ENCODE results near the gene VWA2. TPM values are rescaled to one million over a fixed set of nuclear protein-coding genes. Genes with fewer than 3 reads are reported as not detected.

Gene VWA2
- polyA plus RNA-seq, 1 donor (not counting 4 experiments of a cell fraction or from before 2014, with no cell fraction given), result 0.41 TPM

GRCh38 chr10:114261076-114261475 is 22.0 kb downstream of the VWA2 start:
- H3K27ac ChIP-seq (ENCODE audit: control insufficient read depth, insufficient read depth, low read length), result peak overlapping the region; percentile 57
- H4K20me1 ChIP-seq (ENCODE audit: control insufficient read depth, extremely low read depth, insufficient read depth, low read length), result no peaks in the 10 kb centered on the region
- FAIRE-seq, result peak; percentile 20
- no peaks in the 10 kb centered on the region for H3K36me3 ChIP-seq (ENCODE audit: control insufficient read depth in 2 of 2, extremely low read depth in 1 of 2, insufficient read depth in 2 of 2, low read length in 2 of 2)
- peak overlapping the region; percentile 41 for H2AFZ ChIP-seq (ENCODE audit: control insufficient read depth, low read length)
- no peaks in the 10 kb centered on the region for H3K27me3 ChIP-seq (ENCODE audit: control insufficient read depth, extremely low read depth, insufficient read depth, low read length)
- H3K4me2 ChIP-seq (ENCODE audit: control insufficient read depth, extremely low read depth, insufficient read depth, low read depth, low read length), result no peak overlapping the region
- H3K9me1 ChIP-seq (ENCODE audit: control insufficient read depth, extremely low read depth, insufficient read depth, low read length), result no peaks in the 10 kb centered on the region
- peaks cover 25% of the 10 kb centered on the region for H3K4me1 ChIP-seq (ENCODE audit: control insufficient read depth, extremely low read depth, insufficient read depth, low read length)
- TF ChIP-seq, protein P1, sequence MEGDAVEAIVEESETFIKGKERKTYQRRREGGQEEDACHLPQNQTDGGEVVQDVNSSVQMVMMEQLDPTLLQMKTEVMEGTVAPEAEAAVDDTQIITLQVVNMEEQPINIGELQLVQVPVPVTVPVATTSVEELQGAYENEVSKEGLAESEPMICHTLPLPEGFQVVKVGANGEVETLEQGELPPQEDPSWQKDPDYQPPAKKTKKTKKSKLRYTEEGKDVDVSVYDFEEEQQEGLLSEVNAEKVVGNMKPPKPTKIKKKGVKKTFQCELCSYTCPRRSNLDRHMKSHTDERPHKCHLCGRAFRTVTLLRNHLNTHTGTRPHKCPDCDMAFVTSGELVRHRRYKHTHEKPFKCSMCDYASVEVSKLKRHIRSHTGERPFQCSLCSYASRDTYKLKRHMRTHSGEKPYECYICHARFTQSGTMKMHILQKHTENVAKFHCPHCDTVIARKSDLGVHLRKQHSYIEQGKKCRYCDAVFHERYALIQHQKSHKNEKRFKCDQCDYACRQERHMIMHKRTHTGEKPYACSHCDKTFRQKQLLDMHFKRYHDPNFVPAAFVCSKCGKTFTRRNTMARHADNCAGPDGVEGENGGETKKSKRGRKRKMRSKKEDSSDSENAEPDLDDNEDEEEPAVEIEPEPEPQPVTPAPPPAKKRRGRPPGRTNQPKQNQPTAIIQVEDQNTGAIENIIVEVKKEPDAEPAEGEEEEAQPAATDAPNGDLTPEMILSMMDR (optimal IDR thresholded peaks at IDR 0.05 in 1 of 3, IDR thresholded peaks at IDR 0.05 in 1 of 3, conservative IDR thresholded peaks at IDR 0.05 in 1 of 3; ENCODE audit: extremely low read depth in 1 of 3, insufficient read depth in 2 of 3, low read length in 3 of 3), result no peak
- TF ChIP-seq EZH2 (IDR thresholded peaks at IDR 0.05; ENCODE audit: low read length), result no peak
- dilution Hi-C loops (cut with MboI; ENCODE audit: extremely low pct_ligation_motif_present, low sequenced_read_pairs), result no loop called here
- no peaks in the 10 kb centered on the region for H3K9me3 ChIP-seq (ENCODE audit: control insufficient read depth, low read depth, low read length)
- no peak overlapping the region for H3K4me3 ChIP-seq (ENCODE audit: control insufficient read depth in 2 of 3, extremely low read depth in 1 of 3, insufficient read depth in 2 of 3, low read depth in 1 of 3, low read length in 3 of 3)
- DNase-seq (ENCODE audit: low read depth, low spot score), result no peak
- H3K9ac ChIP-seq (ENCODE audit: control insufficient read depth, extremely low read depth, insufficient read depth, low read length), result no peak overlapping the region
- no peaks in the 10 kb centered on the region for H3K79me2 ChIP-seq (ENCODE audit: control insufficient read depth, insufficient read depth, low read length)

GRCh38 chr10:114262496-114262895 is 23.4 kb downstream of the VWA2 start:
- no peak for TF ChIP-seq EZH2 (IDR thresholded peaks at IDR 0.05; ENCODE audit: low read length)
- TF ChIP-seq, protein P1 (optimal IDR thresholded peaks at IDR 0.05 in 1 of 3, IDR thresholded peaks at IDR 0.05 in 1 of 3, conservative IDR thresholded peaks at IDR 0.05 in 1 of 3; ENCODE audit: extremely low read depth in 1 of 3, insufficient read depth in 2 of 3, low read length in 3 of 3), result no peak
- dilution Hi-C loops (cut with MboI; ENCODE audit: extremely low pct_ligation_motif_present, low sequenced_read_pairs), result no loop called here

More at GRCh38 chr10:114262496-114262895, 23.4 kb downstream of the VWA2 start:
- H3K4me2 ChIP-seq (ENCODE audit: control insufficient read depth, extremely low read depth, insufficient read depth, low read depth, low read length), result no peak overlapping the region
- no peaks in the 10 kb centered on the region for H3K36me3 ChIP-seq (ENCODE audit: control insufficient read depth in 2 of 2, extremely low read depth in 1 of 2, insufficient read depth in 2 of 2, low read length in 2 of 2)
- FAIRE-seq, result no peak
- H2AFZ ChIP-seq (ENCODE audit: control insufficient read depth, low read length), result no peak overlapping the region
- H3K4me1 ChIP-seq (ENCODE audit: control insufficient read depth, extremely low read depth, insufficient read depth, low read length), result peaks cover 35% of the 10 kb centered on the region
- no peak overlapping the region for H3K4me3 ChIP-seq (ENCODE audit: control insufficient read depth in 2 of 3, extremely low read depth in 1 of 3, insufficient read depth in 2 of 3, low read depth in 1 of 3, low read length in 3 of 3)
- no peaks in the 10 kb centered on the region for H3K9me1 ChIP-seq (ENCODE audit: control insufficient read depth, extremely low read depth, insufficient read depth, low read length)
- H3K79me2 ChIP-seq (ENCODE audit: control insufficient read depth, insufficient read depth, low read length), result no peaks in the 10 kb centered on the region
- no peak overlapping the region for H3K9ac ChIP-seq (ENCODE audit: control insufficient read depth, extremely low read depth, insufficient read depth, low read length)
- no peaks in the 10 kb centered on the region for H3K9me3 ChIP-seq (ENCODE audit: control insufficient read depth, low read depth, low read length)
- no peaks in the 10 kb centered on the region for H3K27me3 ChIP-seq (ENCODE audit: control insufficient read depth, extremely low read depth, insufficient read depth, low read length)
- H4K20me1 ChIP-seq (ENCODE audit: control insufficient read depth, extremely low read depth, insufficient read depth, low read length), result no peaks in the 10 kb centered on the region
- H3K27ac ChIP-seq (ENCODE audit: control insufficient read depth, insufficient read depth, low read length), result no peak overlapping the region
- no peak for DNase-seq (ENCODE audit: low read depth, low spot score)

Measured in keratinocyte (primary cell).